ENCODE data around the gene IGSF23. TPM values are rescaled to one million over a fixed set of nuclear protein-coding genes. Genes with fewer than 3 reads are reported as not detected.

The IGSF23 gene
- total and polyA plus RNA-seq, 2 of the 13 experiments (the other 11 are each of a cell fraction or from before 2014, with no cell fraction given) = 2.3 to 8.8 TPM

DNA sequence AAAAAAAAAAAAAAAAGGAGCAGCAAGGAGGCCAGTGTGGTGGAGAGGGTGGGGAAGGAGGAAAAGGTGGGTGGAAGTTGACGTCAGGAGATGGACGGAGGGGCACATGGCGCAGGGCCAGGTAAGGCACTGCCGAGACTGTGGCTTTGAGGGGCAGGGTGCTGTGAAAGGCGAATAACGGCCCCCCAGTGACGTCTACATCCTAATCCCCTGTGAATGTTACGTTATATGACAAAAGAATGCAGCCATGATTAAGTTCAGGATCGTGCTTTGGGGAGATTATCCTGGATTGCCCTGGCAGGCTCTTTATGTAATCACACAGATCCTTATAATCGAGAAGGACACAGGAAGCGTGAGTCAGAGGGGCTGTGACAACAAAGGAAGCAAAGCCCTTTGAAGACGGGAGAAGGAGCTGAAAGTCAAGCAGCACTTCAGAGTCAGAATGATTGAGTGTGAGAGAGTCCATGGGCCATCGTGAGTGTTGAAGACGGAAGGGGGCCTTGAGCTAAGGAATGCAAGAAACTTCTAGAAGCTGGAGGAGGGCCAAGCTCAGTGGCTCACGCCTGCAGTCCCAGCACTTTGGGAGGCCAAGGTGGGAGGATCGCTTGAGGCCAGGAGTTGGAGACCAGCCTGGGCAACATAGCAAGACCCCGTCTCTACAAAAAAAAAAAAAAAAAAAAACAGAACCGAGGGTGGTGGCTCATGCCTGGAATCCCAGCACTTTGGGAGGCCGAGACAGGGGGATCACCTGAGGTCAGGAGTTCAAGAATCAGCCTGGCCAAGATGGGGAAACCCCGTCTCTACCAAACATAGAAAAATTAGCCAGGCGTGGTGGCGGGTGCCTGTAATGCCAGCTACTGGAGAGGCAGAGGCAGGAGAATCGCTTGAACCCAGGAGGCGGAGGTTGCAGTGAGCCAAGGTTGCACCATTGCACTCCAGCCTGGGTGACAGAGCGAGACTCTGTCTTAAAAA is 71.8 kb downstream of the IGSF23 start (continued):
- TF ChIP-seq, protein P1, sequence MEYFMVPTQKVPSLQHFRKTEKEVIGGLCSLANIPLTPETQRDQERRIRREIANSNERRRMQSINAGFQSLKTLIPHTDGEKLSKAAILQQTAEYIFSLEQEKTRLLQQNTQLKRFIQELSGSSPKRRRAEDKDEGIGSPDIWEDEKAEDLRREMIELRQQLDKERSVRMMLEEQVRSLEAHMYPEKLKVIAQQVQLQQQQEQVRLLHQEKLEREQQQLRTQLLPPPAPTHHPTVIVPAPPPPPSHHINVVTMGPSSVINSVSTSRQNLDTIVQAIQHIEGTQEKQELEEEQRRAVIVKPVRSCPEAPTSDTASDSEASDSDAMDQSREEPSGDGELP (IDR thresholded peaks at IDR 0.05; ENCODE audit: borderline replicate concordance, low read depth) = no peak
- TF ChIP-seq, protein P2, sequence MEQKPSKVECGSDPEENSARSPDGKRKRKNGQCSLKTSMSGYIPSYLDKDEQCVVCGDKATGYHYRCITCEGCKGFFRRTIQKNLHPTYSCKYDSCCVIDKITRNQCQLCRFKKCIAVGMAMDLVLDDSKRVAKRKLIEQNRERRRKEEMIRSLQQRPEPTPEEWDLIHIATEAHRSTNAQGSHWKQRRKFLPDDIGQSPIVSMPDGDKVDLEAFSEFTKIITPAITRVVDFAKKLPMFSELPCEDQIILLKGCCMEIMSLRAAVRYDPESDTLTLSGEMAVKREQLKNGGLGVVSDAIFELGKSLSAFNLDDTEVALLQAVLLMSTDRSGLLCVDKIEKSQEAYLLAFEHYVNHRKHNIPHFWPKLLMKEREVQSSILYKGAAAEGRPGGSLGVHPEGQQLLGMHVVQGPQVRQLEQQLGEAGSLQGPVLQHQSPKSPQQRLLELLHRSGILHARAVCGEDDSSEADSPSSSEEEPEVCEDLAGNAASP (CRISPR knock-in tag; IDR thresholded peaks at IDR 0.05; ENCODE audit: borderline replicate concordance) = peak; percentile 59; the same call in 1 of the 2 replicates
- TF ChIP-seq MTA3 (CRISPR knock-in tag; IDR thresholded peaks at IDR 0.05) (no peak), RFX5 (IDR thresholded peaks at IDR 0.05; ENCODE audit: low read depth, low read length) (no peak), PAF1 (CRISPR knock-in tag; IDR thresholded peaks at IDR 0.05) (no peak), TRIM24 (CRISPR knock-in tag; IDR thresholded peaks at IDR 0.05) (no peak), GTF2F1 (IDR thresholded peaks at IDR 0.05; ENCODE audit: low read length) (no peak), ZFP36 (IDR thresholded peaks at IDR 0.05; ENCODE audit: borderline replicate concordance, low read depth, low read length, partially characterized antibody) (no peak), ZNF557 (CRISPR knock-in tag; IDR thresholded peaks at IDR 0.05) (no peak), SIX4 (CRISPR knock-in tag; IDR thresholded peaks at IDR 0.05) (no peak), ZBTB21 (CRISPR knock-in tag; IDR thresholded peaks at IDR 0.05) (no peak), POLR2AphosphoS2 (IDR thresholded peaks at IDR 0.05; ENCODE audit: low read depth, low read length) (no peak), STAG1 (CRISPR knock-in tag; IDR thresholded peaks at IDR 0.05) (no peak), PAWR (CRISPR knock-in tag; IDR thresholded peaks at IDR 0.05; ENCODE audit: borderline replicate concordance) (no peak), ZNF333 (CRISPR knock-in tag; IDR thresholded peaks at IDR 0.05; ENCODE audit: borderline replicate concordance) (no peak), PCBP2 (optimal IDR thresholded peaks at IDR 0.05; ENCODE audit: low read depth, low read length, poor library complexity, severe bottlenecking) (no peak), HCFC1 (IDR thresholded peaks at IDR 0.05; ENCODE audit: low read depth, low read length) (no peak), FOSL2 (CRISPR knock-in tag; IDR thresholded peaks at IDR 0.05) (peak; percentile 73), SSRP1 (CRISPR knock-in tag; IDR thresholded peaks at IDR 0.05) (no peak), ZNF768 (CRISPR knock-in tag; IDR thresholded peaks at IDR 0.05) (no peak), ETV5 (CRISPR knock-in tag; IDR thresholded peaks at IDR 0.05; ENCODE audit: borderline replicate concordance) (peak; percentile 51; the same call in 1 of the 2 replicates), ZNF749 (CRISPR knock-in tag; IDR thresholded peaks at IDR 0.05; ENCODE audit: borderline replicate concordance) (no peak), ZNF44 (CRISPR knock-in tag; IDR thresholded peaks at IDR 0.05) (no peak)
- TF ChIP-seq, protein P3, sequence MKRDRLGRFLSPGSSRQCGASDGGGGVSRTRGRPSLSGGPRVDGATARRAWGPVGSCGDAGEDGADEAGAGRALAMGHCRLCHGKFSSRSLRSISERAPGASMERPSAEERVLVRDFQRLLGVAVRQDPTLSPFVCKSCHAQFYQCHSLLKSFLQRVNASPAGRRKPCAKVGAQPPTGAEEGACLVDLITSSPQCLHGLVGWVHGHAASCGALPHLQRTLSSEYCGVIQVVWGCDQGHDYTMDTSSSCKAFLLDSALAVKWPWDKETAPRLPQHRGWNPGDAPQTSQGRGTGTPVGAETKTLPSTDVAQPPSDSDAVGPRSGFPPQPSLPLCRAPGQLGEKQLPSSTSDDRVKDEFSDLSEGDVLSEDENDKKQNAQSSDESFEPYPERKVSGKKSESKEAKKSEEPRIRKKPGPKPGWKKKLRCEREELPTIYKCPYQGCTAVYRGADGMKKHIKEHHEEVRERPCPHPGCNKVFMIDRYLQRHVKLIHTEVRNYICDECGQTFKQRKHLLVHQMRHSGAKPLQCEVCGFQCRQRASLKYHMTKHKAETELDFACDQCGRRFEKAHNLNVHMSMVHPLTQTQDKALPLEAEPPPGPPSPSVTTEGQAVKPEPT (CRISPR knock-in tag; IDR thresholded peaks at IDR 0.05; ENCODE audit: low read depth) = no peak
